Calu3 (cell line): ENCODE results near the gene NRIP3. TPM values are rescaled to one million over a fixed set of nuclear protein-coding genes. Genes with fewer than 3 reads are reported as not detected.
"Not testable (repeated sequence)": the region's sequence is repeated elsewhere in the genome, so short reads cannot be mapped to it uniquely, and the experiment has no call there.

Experiments used
- BruUV-seq: library from RNA; stranded (reverse); fragments of 400-500 nt; replicated peaks from 2 replicates; lab custom pipeline; 2021; lab: Mats Ljungman, UMichigan
- CTCF ChIA-PET: fragments of 300-600 bp; sonication (Branson Sonifier 250); formaldehyde crosslinking; loops from one replicate; lab custom pipeline; 2022; ENCODE audit warnings: antibody characterized with exemption; lab: Charles Lee
- DNase-seq: peaks from one replicate; pipeline ENCODE4 v3.0.0; 2022
- H3K27ac Mint-ChIP-seq: one replicate; pipeline ENCODE4 v1.8.0; 2022; ENCODE audit warnings: mixed read lengths; ENCODE audit not compliant: unreplicated experiment
- H3K27me3 Mint-ChIP-seq: one replicate; pipeline ENCODE4 v1.8.0; 2022; ENCODE audit warnings: mixed read lengths; ENCODE audit not compliant: unreplicated experiment
- H3K36me3 Mint-ChIP-seq: one replicate; pipeline ENCODE4 v1.8.0; 2022; ENCODE audit warnings: mild to moderate bottlenecking, moderate library complexity, mixed read lengths; ENCODE audit not compliant: insufficient read depth, unreplicated experiment
- H3K4me1 Mint-ChIP-seq: one replicate; pipeline ENCODE4 v1.8.0; 2022; ENCODE audit warnings: mild to moderate bottlenecking, low read depth, mixed read lengths; ENCODE audit not compliant: unreplicated experiment
- H3K4me3 Mint-ChIP-seq: one replicate; pipeline ENCODE4 v1.8.0; 2022; ENCODE audit warnings: mild to moderate bottlenecking, low read depth, moderate library complexity, mixed read lengths; ENCODE audit not compliant: unreplicated experiment
- H3K9me3 Mint-ChIP-seq: one replicate; pipeline ENCODE4 v1.8.0; 2022; ENCODE audit warnings: low read depth, mixed read lengths; ENCODE audit not compliant: unreplicated experiment
- CTCF ChIP-seq: fragments of 200-600 bp; IDR thresholded peaks from one replicate; pipeline ENCODE4 v1.8.0; 2022; ENCODE audit warnings: antibody characterized with exemption; ENCODE audit not compliant: unreplicated experiment
- intact Hi-C: fragments of 100-400 bp; cut with micrococcal nuclease; formaldehyde crosslinking; loops from one replicate; pipeline ENCODE4 v1.10.0; 2022; ENCODE audit not compliant: unreplicated experiment
- total RNA-seq: library from RNA; stranded (reverse); gene quantifications from 2 replicates; pipeline ENCODE4 v1.2.3, GENCODE V29; 2022

NRIP3 gene
- total RNA-seq, 1 experiment from 2014 or later: 0.83 TPM

GRCh38 chr11:8941341-8942103 lies 62.3 kb downstream of the NRIP3 start:
- H3K36me3 Mint-ChIP-seq: no peaks in the 10 kb centered on the region
- intact Hi-C loops: no loop called here
- peaks cover 18% of the 10 kb centered on the region for H3K27me3 Mint-ChIP-seq
- BruUV-seq: no TSS peak
- no peak for DNase-seq
- CTCF ChIA-PET: no interaction called here
- H3K4me1 Mint-ChIP-seq: no peaks in the 10 kb centered on the region
- H3K4me3 Mint-ChIP-seq: no peak overlapping the region
- H3K27ac Mint-ChIP-seq: no peak overlapping the region
- TF ChIP-seq CTCF: no peak
- H3K9me3 Mint-ChIP-seq: no peaks in the 10 kb centered on the region

- H3K27ac Mint-ChIP-seq: no peak overlapping the region
- CTCF ChIA-PET: interaction anchor here (0.6 kb wide), 1 partner anchor 12 kb away, joined by 4 read pairs; no protein-coding TSS in a partner anchor
- H3K4me1 Mint-ChIP-seq: peaks cover 17% of the 10 kb centered on the region
- intact Hi-C loops: no loop called here
- no peaks in the 10 kb centered on the region for H3K36me3 Mint-ChIP-seq
- H3K27me3 Mint-ChIP-seq: peaks cover 27% of the 10 kb centered on the region
- H3K4me3 Mint-ChIP-seq: no peak overlapping the region
- TF ChIP-seq CTCF: no peak
- BruUV-seq: no TSS peak
- DNase-seq: no peak
- no peaks in the 10 kb centered on the region for H3K9me3 Mint-ChIP-seq
Measured at GRCh38 chr11:8937659-8938058, 66.1 kb downstream of the NRIP3 start.

- Mint-ChIP-seq H3K27ac (no peak overlapping the region), H3K9me3 (no peaks in the 10 kb centered on the region), H3K4me1 (peaks cover 17% of the 10 kb centered on the region), H3K4me3 (no peak overlapping the region), H3K27me3 (peaks cover 27% of the 10 kb centered on the region), H3K36me3 (no peaks in the 10 kb centered on the region)
- intact Hi-C loops: no loop called here
- DNase-seq: no peak
- BruUV-seq: no TSS peak
- CTCF ChIA-PET: no interaction called here
- TF ChIP-seq CTCF: no peak
Measured at GRCh38 chr11:8937159-8937558, 66.6 kb downstream of the NRIP3 start.

GRCh38 chr11:8935789-8936188 lies 68.0 kb downstream of the NRIP3 start:
- Mint-ChIP-seq H3K27me3 (peaks cover 14% of the 10 kb centered on the region), H3K4me1 (peaks cover 17% of the 10 kb centered on the region)
- H3K4me3 Mint-ChIP-seq, DNase-seq, H3K9me3 Mint-ChIP-seq, H3K36me3 Mint-ChIP-seq, intact Hi-C loops, BruUV-seq, H3K27ac Mint-ChIP-seq, CTCF ChIA-PET: not testable (repeated sequence)
